MCF 10A (cell line): ENCODE results near the gene GNB1. TPM values are rescaled to one million over a fixed set of nuclear protein-coding genes. Genes with fewer than 3 reads are reported as not detected.

ENCODE experiments used
- BruUV-seq: library from RNA; stranded (reverse); fragments of 400-500 nt; replicated peaks from 2 replicates; lab custom pipeline; 2021; lab: Mats Ljungman, UMichigan
- CTCF ChIA-PET: fragments of 300-600 bp; sonication (Branson Sonifier 250); formaldehyde crosslinking; extraction: SDS; loops from one replicate; lab custom pipeline; 2021; ENCODE audit warnings: antibody characterized with exemption, inconsistent platforms; lab: Yijun Ruan, JAX
- POLR2A ChIA-PET: fragments of 300-600, 350-650 bp; sonication (Branson Sonifier 250); formaldehyde crosslinking; extraction: SDS; loops from one replicate; lab custom pipeline; 2020; ENCODE audit warnings: antibody characterized with exemption, inconsistent platforms; lab: Yijun Ruan, JAX
- DNase-seq: peaks from one replicate; pipeline ENCODE4 v3.0.0-alpha.2; 2018; ENCODE audit not compliant: unreplicated experiment
- H3K27ac Mint-ChIP-seq: one replicate; pipeline ENCODE4 v1.8.0; 2022; ENCODE audit warnings: mild to moderate bottlenecking, low read depth, mixed read lengths; ENCODE audit not compliant: unreplicated experiment
- H3K27me3 Mint-ChIP-seq: one replicate; pipeline ENCODE4 v1.8.0; 2022; ENCODE audit warnings: mixed read lengths; ENCODE audit not compliant: insufficient read depth, unreplicated experiment
- H3K36me3 Mint-ChIP-seq: one replicate; pipeline ENCODE4 v1.8.0; 2022; ENCODE audit warnings: mild to moderate bottlenecking, moderate library complexity, mixed read lengths; ENCODE audit not compliant: insufficient read depth, unreplicated experiment
- H3K4me1 Mint-ChIP-seq: one replicate; pipeline ENCODE4 v1.8.0; 2022; ENCODE audit warnings: mixed read lengths; ENCODE audit not compliant: insufficient read depth, unreplicated experiment
- H3K4me3 Mint-ChIP-seq: one replicate; pipeline ENCODE4 v1.8.0; 2022; ENCODE audit warnings: mild to moderate bottlenecking, moderate library complexity, mixed read lengths; ENCODE audit not compliant: unreplicated experiment
- H3K9me3 Mint-ChIP-seq: one replicate; pipeline ENCODE4 v1.8.0; 2022; ENCODE audit warnings: mixed read lengths; ENCODE audit not compliant: unreplicated experiment
- intact Hi-C: fragments of 100-400 bp; cut with micrococcal nuclease; formaldehyde crosslinking; loops from 2 replicates; pipeline ENCODE4 v1.14.1; 2022
- total RNA-seq: library from RNA; stranded (reverse); gene quantifications from 2 replicates; pipeline ENCODE4 v1.2.3, GENCODE V29; 2022
- TF ChIP-seq, protein P1 (sequence below): fragments of 200-600 bp; IDR thresholded peaks from one replicate; pipeline ENCODE4 v1.8.0; 2022; ENCODE audit warnings: antibody characterized with exemption, mild to moderate bottlenecking; ENCODE audit not compliant: unreplicated experiment

Gene GNB1
- total RNA-seq, 1 experiment from 2014 or later: 430 TPM

DNA sequence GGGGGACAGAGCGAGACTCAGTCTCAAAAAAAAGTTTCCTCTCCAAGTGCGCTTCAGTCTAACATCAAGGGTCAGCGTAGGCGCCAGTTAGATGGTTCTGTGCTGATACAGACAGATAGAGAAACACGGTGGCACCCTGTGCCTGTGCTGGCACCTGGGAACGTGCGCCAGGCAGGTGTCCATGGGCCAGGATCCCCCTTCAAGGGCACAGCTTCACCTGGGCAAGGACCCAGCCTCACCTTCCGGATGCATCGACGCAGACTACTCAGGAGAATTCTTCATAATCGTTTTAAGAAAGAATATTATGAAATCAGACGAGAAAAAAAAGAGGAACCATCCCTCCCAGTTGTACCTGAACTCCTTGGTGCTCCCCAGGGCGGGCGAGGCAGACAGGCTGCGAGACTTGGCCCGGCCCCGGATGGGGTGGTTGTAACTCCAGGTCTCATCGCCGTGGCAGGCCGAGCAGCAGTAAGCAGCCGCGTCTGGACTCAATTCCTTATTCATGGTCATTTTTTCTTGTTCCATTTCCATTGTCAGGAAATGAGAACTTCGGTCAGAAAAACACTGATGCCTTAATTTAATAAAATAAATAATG is 125.9 kb downstream of the GNB1 start:
- H3K4me1 Mint-ChIP-seq: peaks cover 26% of the 10 kb centered on the region
- no peaks in the 10 kb centered on the region for H3K27me3 Mint-ChIP-seq
- no TSS peak for BruUV-seq
- TF ChIP-seq, protein P1, sequence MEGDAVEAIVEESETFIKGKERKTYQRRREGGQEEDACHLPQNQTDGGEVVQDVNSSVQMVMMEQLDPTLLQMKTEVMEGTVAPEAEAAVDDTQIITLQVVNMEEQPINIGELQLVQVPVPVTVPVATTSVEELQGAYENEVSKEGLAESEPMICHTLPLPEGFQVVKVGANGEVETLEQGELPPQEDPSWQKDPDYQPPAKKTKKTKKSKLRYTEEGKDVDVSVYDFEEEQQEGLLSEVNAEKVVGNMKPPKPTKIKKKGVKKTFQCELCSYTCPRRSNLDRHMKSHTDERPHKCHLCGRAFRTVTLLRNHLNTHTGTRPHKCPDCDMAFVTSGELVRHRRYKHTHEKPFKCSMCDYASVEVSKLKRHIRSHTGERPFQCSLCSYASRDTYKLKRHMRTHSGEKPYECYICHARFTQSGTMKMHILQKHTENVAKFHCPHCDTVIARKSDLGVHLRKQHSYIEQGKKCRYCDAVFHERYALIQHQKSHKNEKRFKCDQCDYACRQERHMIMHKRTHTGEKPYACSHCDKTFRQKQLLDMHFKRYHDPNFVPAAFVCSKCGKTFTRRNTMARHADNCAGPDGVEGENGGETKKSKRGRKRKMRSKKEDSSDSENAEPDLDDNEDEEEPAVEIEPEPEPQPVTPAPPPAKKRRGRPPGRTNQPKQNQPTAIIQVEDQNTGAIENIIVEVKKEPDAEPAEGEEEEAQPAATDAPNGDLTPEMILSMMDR: no peak
- no peaks in the 10 kb centered on the region for H3K9me3 Mint-ChIP-seq
- no peak for DNase-seq
- peaks cover 99% of the 10 kb centered on the region for H3K36me3 Mint-ChIP-seq
- no peak overlapping the region for H3K27ac Mint-ChIP-seq
- intact Hi-C loops: loop anchor here (1.0 to 2.0 kb wide), 2 partner anchors 16 to 141 kb away; no protein-coding TSS in a partner anchor
- H3K4me3 Mint-ChIP-seq: no peak overlapping the region
- CTCF ChIA-PET: interaction anchor here (1.1 to 1.9 kb wide), 2 partner anchors 12 to 141 kb away, joined by 4 read pairs; no protein-coding TSS in a partner anchor
- POLR2A ChIA-PET: interaction anchor here (2.0 to 5.1 kb wide), 2 partner anchors 13 to 142 kb away, joined by 8 to 54 read pairs; partner anchors contain the start of gene NADK

DNA sequence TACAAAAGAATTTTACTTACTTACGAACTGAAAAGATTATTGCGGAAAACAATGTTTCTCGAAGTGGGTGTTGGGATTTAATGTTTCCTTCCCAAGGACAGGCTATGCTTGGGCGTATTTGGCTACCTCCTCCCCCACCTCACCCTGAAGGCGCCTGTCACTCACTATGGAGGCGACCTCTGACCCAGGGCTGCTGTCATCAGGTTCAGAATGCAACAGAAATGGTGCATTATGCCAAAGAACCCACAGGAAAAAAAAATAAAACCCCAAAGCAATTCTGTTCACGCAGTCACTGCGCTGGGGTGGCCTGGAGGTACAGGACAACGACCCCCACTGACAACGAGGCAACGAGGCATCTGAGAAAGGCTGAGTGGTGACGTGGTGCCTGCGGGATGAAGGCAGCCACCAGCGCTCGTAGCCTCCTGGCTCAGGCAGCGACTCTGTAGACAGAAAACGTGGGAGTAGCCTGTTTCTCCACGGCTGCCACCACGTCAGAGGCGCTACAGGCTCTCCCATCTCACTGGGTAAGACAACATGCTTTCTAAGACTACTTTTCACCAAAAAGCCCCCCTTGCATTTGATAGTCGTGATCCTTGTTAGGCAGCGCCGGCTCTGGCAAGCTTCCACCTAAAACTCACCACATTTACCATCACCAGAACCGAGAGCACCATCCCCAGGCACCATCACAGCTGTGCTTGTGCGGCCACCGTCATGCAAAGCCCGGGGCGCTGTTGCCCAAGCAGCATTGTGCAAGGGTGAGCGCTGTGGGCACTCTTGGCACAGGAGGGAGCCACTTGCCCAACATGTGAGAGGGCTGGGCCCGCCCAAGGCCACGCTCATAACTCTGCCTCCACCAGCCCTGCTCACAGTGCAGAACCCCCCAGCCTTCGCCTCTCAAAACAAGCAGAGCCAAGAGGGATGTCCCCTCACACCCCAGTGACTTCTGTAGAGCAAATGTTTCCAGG is 126.9 kb downstream of the GNB1 start:
- TF ChIP-seq, protein P1: no peak
- DNase-seq: peak; percentile 98
- no peaks in the 10 kb centered on the region for H3K27me3 Mint-ChIP-seq
- BruUV-seq: no TSS peak
- intact Hi-C loops: loop anchor here (1.0 to 2.0 kb wide), 2 partner anchors 17 to 142 kb away; no protein-coding TSS in a partner anchor
- H3K4me1 Mint-ChIP-seq: peaks cover 31% of the 10 kb centered on the region
- ChIA-PET POLR2A (interaction anchor here (0.6 to 5.1 kb wide), 6 partner anchors 14 to 145 kb away, joined by 3 to 54 read pairs (median 4); partner anchors contain the start of genes CDK11A and NADK), CTCF (interaction anchor here (0.6 to 1.9 kb wide), 3 partner anchors 13 to 142 kb away, joined by 3 to 4 read pairs (median 4); no protein-coding TSS in a partner anchor)
- H3K9me3 Mint-ChIP-seq: no peaks in the 10 kb centered on the region
- H3K27ac Mint-ChIP-seq: peak overlapping the region; percentile 87
- H3K4me3 Mint-ChIP-seq: peak overlapping the region; percentile 42
- peaks cover 94% of the 10 kb centered on the region for H3K36me3 Mint-ChIP-seq

DNA sequence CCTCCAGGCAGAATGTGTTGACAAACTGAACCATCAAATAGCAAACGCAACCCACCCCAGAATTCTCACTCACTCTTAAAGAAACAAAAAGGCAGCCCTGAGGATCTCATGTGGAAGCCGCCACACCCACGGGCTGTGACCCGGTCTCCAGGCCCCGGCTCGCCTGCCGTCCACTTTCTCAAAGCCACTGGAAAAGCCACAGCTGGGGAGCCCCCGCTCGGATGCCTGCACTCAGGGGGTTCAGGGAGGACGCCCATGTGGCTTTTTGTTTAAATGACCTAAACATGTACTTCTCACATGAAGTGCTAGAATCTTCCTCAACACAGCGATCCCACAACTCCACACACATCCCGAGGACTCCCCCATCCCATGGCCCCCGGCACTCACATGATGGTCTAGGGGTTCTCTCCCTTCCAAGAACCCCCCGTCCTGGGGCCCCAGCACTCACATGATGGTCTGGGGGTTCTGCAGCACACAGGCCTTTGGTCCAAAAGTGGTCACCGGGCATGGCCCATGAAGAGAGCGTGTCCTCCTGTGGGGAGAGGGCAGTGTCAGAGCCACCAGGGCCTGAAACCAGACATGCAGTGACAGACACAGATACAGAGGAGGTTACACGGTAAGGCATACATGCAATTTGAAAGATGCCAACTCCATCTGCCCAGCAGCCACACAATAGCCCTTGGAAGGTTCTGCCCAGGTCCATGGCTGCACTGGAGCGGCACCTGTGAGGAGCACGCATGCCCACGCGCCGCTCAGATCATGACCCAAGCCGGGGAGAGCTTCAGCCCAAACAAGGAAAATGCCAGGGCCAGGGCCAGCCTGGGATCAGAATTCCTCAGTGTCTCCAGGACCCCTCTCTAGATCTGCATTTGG is 129.1 kb downstream of the GNB1 start:
- TF ChIP-seq, protein P1: no peak
- no peaks in the 10 kb centered on the region for H3K27me3 Mint-ChIP-seq
- H3K4me3 Mint-ChIP-seq: no peak overlapping the region
- peak overlapping the region; percentile 87 for H3K27ac Mint-ChIP-seq
- ChIA-PET CTCF (no interaction called here), POLR2A (interaction anchor here (0.8 kb wide), 1 partner anchor 146 kb away, joined by 3 read pairs; no protein-coding TSS in a partner anchor)
- no TSS peak for BruUV-seq
- H3K36me3 Mint-ChIP-seq: peaks cover 95% of the 10 kb centered on the region
- intact Hi-C loops: no loop called here
- H3K4me1 Mint-ChIP-seq: peaks cover 43% of the 10 kb centered on the region
- no peaks in the 10 kb centered on the region for H3K9me3 Mint-ChIP-seq
- no peak for DNase-seq
